MV-4-11 (cell line): ENCODE results near the gene ACAT1.
"Not testable (repeated sequence)": the region's sequence is repeated elsewhere in the genome, so short reads cannot be mapped to it uniquely, and the experiment has no call there.

Experiments used
- DNase-seq: peaks from one replicate; lab custom pipeline; 2025; lab: John Stamatoyannopoulos, UW

ACAT1 gene

DNA sequence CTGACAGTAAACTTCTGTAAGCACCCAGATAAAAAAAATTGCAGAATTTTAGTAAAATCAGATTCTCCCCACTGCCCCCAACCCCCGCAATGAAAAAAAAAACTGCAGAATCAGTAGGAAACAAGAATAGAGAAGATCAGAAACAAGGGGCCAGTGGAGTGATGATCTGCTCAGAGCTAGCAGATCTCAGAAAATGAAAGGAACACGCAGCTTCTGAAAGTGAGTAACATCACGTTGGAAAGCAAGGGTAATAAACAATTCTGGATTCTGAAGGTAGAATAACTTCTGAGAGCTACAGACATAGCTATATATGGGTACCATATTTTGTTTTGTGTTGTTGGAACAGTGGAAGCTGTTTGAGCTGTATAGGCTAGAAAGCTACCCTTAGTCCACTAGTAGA, 23.2 kb downstream of the ACAT1 start:
- no peak for DNase-seq

DNA sequence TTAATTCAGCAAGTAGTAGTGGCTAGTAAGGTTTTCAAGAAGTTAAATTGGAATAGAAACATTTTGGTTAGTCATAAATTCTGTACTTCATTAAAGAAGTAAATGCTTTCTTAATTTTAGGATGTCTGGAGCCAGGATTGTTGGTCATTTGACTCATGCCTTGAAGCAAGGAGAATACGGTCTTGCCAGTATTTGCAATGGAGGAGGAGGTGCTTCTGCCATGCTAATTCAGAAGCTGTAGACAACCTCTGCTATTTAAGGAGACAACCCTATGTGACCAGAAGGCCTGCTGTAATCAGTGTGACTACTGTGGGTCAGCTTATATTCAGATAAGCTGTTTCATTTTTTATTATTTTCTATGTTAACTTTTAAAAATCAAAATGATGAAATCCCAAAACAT, 25.8 kb downstream of the ACAT1 start:
- DNase-seq = no peak

DNA sequence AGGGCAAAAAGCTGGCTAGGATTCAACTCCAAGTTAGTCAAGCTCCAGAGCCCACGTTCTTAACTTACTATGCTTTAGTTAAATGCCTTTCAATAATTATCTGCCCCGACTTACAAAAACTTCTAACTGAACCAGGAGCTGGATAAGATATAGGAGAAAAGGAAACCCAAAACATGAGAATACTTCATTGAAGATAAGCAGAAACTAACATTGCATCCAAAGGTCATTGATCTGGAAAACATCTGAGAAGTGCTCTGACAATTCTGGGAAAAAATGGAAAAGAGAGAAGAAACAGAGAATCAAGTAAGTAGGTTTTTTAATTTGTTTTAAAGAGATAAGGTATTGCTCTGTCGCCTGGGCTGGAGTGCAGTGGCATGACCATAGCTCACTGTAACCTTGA, 27.2 kb downstream of the ACAT1 start:
- DNase-seq = no peak

DNA sequence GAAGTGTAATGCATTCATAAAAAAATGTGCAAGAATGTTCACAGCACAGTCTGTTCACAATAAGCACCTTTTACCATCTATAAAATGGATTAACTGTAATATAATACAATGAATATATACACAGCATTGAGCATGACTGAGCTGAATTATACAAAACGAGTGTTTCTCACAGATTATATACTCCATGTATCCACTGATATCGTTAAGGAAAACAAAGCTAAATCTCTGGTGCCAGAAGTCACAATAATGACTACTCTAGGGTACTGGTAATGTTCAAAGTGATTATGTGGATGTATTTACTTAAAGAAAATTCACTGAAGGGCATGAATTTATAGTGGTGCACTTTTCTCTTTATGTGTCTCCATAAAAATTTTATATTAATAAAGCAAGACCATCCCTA, 33.2 kb downstream of the ACAT1 start:
- DNase-seq = no peak

DNA sequence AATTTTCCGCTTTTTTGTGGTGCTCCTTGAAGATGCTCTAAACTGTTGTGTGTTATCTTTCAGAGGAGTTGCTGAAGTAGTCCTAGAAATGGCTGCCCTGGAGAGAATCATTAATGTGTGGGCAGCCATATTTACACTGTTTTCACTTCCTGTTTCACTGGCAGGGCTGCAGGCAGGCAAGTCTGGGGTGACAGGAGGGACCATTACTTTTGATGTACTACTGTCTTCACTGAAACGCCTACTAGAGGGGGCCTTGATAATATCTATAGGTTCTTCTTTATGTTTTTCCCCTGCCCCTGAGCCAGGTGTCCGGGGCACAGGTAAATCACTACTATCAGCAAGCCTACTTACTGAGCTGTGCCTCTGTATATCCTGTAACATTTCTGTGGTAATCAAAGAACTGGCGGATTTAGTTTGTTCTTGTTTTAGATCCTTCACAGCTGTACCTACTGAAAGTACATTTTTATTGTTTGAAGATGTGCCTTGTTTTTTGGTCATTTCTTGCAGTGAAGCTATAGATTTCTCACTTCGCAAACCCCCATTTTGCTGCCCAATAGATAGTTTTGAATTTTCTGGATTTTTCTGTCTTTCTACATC, 39.7 kb downstream of the ACAT1 start:
- peak; percentile 79 for DNase-seq

DNA sequence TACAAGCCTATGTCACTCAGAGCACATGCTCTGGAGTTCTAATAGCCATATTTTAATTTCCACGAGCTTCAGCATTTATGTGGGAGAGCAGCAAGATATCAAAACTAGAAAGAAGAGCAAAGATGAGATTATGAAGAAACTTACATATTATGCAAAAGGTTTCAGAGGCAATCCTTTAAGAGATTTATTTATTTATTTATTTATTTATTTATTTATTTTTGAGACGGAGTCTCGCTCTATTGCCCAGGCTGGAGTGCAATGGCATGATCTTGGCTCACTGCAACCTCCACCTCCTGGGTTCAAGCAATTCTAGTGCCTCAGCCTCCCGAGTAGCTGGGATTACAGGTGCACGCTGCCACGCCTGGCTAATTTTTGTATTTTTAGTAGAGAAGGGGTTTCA, 41.5 kb downstream of the ACAT1 start:
- not testable (repeated sequence) for DNase-seq

DNA sequence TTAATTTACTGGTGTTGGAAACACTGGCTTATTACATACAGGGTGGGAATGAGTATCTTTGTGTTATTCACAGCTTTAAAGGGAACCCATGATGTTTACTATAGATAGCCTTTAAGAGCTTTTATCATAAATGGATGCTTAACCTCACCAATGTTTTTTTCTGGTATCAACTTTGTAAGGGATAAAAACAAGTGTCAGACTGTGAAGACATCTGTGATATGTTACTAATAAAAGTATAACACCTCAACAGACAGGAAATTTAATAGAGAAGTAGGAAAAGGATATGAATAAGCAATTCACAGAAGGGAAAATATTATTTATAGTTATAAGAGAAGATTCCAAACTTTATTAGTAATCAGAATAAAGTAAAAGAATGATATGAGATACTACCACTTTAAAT, 46.3 kb downstream of the ACAT1 start:
- DNase-seq = no peak

DNA sequence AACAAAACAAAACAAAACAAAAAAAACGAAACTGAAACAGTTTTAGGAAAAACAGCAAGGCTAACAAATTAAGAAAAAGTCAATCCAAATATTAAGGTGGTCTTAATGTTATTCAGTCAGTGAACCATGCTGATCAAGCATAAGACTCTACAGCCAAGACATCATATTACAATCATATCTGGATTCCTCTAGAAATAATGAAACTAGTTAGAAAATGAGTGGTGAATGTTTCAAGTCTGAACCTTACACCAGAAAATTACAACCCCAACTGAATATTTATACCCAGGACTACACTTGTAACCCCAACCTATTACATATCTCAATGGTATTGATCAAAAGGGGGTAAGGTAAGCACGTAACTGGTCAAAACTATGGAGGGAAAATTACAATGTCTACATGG, 48.8 kb downstream of the ACAT1 start:
- DNase-seq = no peak

DNA sequence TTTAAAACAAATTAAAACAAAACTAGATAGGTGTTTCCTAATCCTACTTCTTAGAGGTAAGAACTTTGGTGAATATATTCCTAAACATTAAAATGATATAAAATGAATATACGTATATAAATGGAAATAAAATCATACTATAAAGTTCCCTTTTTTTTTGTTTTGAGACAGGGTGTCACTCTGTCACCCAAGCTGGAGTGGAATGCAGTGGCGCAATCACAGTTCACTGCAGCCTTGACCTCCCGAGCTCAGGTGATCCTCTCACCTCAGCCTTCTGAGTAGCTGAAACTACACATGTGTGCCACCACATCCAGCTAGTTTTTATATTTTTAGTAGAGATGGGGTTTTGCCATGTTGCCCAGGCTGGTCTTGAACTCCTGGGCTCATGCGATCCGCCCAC, 56.2 kb downstream of the ACAT1 start:
- no peak for DNase-seq

DNA sequence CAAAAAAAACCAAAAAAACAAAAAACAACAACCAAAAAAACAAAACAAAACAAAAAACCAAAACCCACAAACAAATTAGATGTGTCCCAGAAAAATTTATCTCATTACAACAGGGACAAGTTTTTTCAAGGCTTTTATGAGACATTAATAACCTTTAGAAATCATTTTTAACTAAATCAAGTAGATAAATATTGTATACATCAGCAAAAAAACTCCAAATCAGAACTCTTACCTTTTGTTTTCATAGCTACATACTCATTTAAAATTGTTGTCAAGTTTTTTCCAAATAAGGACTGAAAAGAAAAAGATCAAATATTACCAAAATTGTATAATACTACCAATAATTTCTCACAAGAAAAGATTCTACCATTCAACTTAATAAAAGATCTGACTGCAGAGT, 72.4 kb downstream of the ACAT1 start:
- DNase-seq = no peak

DNA sequence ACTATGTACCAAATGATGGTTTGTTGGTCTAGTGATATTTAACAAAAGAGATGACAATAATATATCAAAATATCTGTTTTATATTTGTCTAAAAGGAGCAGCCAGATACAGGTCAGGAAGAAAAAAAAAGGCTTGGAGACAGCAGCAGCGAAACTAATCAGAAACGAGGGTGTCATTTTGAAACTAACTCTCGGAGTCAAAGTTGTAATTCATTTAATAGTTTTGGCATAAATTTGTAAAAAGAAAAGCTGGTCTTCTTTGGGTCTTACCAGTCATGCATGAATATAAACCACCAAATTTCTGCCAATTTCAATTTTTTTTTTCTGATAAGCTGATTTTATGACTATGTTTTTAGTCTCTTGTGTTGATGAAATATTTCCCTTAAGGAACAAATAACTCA, 75.5 kb downstream of the ACAT1 start:
- no peak for DNase-seq
